GM19438 (cell line): ENCODE results near the gene EFCAB6.

ENCODE experiments used
- ATAC-seq: cut with Tn5 transposase; IDR thresholded peaks from one replicate; pipeline ENCODE4 v1.9.1; 2021; ENCODE audit warnings: low read depth; ENCODE audit not compliant: unreplicated experiment

EFCAB6 gene

GRCh38 chr22:43831561-43832392 lies 19.7 kb upstream of the EFCAB6 start:
- ATAC-seq = no peak

GRCh38 chr22:43830931-43831560 lies 18.9 kb upstream of the EFCAB6 start:
- no peak for ATAC-seq

GRCh38 chr22:43829904-43830851 lies 18.1 kb upstream of the EFCAB6 start:
- no peak for ATAC-seq

- no peak for ATAC-seq
Measured at GRCh38 chr22:43828998-43829782, 17.1 kb upstream of the EFCAB6 start.

GRCh38 chr22:43828725-43828997 lies 16.6 kb upstream of the EFCAB6 start:
- no peak for ATAC-seq

- ATAC-seq = no peak
Measured at GRCh38 chr22:43827926-43828724, 16.0 kb upstream of the EFCAB6 start.

- ATAC-seq = no peak
Measured at GRCh38 chr22:43827003-43827735, 15.1 kb upstream of the EFCAB6 start.

GRCh38 chr22:43826142-43827002 lies 14.3 kb upstream of the EFCAB6 start:
- ATAC-seq = no peak

GRCh38 chr22:43825651-43826050 lies 13.5 kb upstream of the EFCAB6 start:
- ATAC-seq = no peak

- no peak for ATAC-seq
Measured at GRCh38 chr22:43824724-43825420, 12.8 kb upstream of the EFCAB6 start.

- ATAC-seq = no peak
Measured at GRCh38 chr22:43823911-43824665, 12.0 kb upstream of the EFCAB6 start.

- ATAC-seq = no peak
Measured at GRCh38 chr22:43823353-43823908, 11.3 kb upstream of the EFCAB6 start.

GRCh38 chr22:43821606-43822425 lies 9.7 kb upstream of the EFCAB6 start:
- no peak for ATAC-seq

GRCh38 chr22:43820651-43821305 lies 8.7 kb upstream of the EFCAB6 start:
- no peak for ATAC-seq
